Measurements from ENCODE around the gene TSPAN8.
"Not testable (repeated sequence)": the region's sequence is repeated elsewhere in the genome, so short reads cannot be mapped to it uniquely, and the experiment has no call there.

The TSPAN8 gene

DNA sequence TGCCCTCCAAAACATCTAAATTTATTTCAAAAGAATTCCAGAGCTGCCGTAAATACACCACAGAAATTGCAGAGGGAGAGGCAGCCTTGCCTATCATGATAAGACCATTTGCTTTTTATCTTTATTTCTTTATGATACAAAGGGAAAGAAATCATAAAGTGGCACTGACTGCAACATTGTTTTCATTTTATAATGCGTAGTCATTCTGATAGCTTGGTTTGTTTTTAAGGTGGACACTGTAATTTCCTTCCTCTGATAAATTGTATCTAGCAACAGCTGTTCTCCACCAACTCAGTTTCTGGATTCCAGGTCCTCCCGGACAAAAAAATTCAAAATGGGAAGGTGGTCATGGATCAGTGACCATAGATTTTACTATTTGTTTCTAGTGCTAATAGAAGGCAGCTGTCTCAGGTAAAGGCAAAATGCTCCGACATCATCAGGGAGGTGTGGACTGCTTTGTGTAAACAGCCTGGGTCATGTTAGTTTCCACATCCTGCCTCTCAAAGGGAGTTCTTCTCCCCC lies 623 bp upstream of the TSPAN8 start:
- ATAC-seq = no peak
- TF ChIP-seq GLIS3 (CRISPR knock-in tag; IDR thresholded peaks at IDR 0.05) (no peak), SNAI2 (CRISPR knock-in tag; IDR thresholded peaks at IDR 0.05) (no peak), OSR1 (CRISPR knock-in tag; IDR thresholded peaks at IDR 0.05) (no peak), ISL1 (CRISPR knock-in tag; IDR thresholded peaks at IDR 0.05) (peak; percentile 32; the same call in 1 of the 2 replicates)

DNA sequence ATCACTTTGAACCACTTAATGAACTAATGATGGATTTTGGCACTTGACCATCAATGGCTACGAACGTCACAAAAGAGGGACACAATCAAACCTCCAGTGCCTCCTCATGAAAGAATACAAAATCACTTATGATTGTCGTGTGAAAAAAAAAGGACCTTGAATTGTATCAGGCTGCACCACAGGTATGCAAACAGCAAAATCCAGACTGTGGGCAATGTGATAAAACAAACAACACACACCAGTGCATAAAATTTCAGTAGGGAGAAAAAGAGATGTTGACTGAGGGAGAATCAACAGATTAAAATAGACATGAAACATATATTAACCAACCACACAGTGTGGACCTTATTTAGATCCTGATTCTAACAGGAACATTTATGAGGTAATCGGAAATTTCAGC lies 2.6 kb downstream of the TSPAN8 start:
- no peak for TF ChIP-seq BACH2 (CRISPR knock-in tag; IDR thresholded peaks at IDR 0.05; ENCODE audit: borderline replicate concordance)
- no peak for TF ChIP-seq CSDC2 (CRISPR knock-in tag; IDR thresholded peaks at IDR 0.05)
- TF ChIP-seq RARB (CRISPR knock-in tag; IDR thresholded peaks at IDR 0.05) = no peak
- TF ChIP-seq ARNTL (CRISPR knock-in tag; IDR thresholded peaks at IDR 0.05; ENCODE audit: borderline replicate concordance, low read depth) = no peak
- no peak for TF ChIP-seq TOX (CRISPR knock-in tag; IDR thresholded peaks at IDR 0.05; ENCODE audit: borderline replicate concordance)
- TF ChIP-seq, protein P1, sequence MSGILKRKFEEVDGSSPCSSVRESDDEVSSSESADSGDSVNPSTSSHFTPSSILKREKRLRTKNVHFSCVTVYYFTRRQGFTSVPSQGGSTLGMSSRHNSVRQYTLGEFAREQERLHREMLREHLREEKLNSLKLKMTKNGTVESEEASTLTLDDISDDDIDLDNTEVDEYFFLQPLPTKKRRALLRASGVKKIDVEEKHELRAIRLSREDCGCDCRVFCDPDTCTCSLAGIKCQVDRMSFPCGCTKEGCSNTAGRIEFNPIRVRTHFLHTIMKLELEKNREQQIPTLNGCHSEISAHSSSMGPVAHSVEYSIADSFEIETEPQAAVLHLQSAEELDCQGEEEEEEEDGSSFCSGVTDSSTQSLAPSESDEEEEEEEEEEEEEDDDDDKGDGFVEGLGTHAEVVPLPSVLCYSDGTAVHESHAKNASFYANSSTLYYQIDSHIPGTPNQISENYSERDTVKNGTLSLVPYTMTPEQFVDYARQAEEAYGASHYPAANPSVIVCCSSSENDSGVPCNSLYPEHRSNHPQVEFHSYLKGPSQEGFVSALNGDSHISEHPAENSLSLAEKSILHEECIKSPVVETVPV (CRISPR knock-in tag; IDR thresholded peaks at IDR 0.05) = no peak
- ATAC-seq = no peak

DNA sequence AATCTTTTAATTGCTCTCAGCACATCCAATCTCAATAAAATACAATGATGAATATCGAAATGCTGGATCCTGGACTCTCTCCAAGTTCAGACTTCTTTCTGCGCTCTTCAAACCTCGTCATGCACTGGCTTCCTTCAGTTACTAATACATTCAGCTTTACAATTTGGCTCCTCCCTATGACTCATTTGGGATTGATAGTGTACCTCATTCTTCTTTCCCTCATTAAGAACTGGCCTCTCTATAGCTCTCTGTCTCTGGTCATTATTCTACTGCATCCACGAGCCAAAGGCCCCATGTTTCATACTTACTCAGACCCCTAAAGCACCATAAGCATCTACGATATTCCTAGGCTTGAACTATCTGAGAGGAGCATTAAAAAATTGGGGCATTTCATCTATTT lies 4.9 kb downstream of the TSPAN8 start:
- ATAC-seq = no peak
- TF ChIP-seq, protein P2, sequence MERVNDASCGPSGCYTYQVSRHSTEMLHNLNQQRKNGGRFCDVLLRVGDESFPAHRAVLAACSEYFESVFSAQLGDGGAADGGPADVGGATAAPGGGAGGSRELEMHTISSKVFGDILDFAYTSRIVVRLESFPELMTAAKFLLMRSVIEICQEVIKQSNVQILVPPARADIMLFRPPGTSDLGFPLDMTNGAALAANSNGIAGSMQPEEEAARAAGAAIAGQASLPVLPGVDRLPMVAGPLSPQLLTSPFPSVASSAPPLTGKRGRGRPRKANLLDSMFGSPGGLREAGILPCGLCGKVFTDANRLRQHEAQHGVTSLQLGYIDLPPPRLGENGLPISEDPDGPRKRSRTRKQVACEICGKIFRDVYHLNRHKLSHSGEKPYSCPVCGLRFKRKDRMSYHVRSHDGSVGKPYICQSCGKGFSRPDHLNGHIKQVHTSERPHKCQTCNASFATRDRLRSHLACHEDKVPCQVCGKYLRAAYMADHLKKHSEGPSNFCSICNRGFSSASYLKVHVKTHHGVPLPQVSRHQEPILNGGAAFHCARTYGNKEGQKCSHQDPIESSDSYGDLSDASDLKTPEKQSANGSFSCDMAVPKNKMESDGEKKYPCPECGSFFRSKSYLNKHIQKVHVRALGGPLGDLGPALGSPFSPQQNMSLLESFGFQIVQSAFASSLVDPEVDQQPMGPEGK (CRISPR knock-in tag; IDR thresholded peaks at IDR 0.05; ENCODE audit: borderline replicate concordance) = no peak
- TF ChIP-seq, protein P1 (CRISPR knock-in tag; IDR thresholded peaks at IDR 0.05) = no peak
- TF ChIP-seq ISL1 (CRISPR knock-in tag; IDR thresholded peaks at IDR 0.05) (peak; percentile 60), TOX (CRISPR knock-in tag; IDR thresholded peaks at IDR 0.05; ENCODE audit: borderline replicate concordance) (peak; percentile 19; the same call in 1 of the 2 replicates), TCF4 (CRISPR knock-in tag; IDR thresholded peaks at IDR 0.05; ENCODE audit: borderline replicate concordance) (no peak)

DNA sequence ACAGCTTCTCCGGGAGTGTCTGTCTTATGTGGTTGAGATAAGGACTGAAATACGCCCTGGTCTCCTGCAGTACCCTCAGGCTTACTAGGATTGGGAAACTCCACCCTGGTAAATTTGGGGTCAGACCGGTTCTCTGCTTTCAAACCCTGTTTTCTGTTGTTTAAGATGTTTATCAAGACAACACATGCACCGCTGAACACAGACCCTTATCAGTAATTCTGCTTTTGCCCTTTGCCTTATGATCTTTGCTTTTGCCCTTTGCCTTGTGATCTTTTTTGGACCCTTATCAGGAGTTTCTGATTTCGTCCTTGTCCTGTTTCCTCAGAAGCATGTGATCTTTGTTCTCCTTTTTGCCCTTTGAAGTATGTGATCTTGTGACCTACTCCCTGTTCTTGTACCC lies 7.8 kb downstream of the TSPAN8 start:
- not testable (repeated sequence) for ATAC-seq

DNA sequence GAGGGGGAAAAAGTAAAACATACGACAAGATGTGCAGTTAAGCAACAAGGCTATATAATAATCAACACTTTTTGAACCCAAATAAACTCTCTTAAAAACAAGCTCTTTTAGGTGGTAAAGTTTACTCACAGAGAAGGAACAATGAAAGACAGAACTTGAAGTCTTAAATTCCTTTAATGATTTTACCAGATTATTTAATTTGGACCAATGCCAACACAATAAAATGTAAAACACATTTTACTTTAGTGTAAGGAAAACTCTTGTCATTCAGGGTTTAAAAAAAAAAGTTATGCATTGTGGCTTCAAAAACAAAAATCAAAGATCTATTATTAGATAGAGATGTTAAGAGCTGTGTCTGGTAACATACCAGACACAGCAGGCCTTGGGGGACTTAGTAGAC lies 13.1 kb downstream of the TSPAN8 start:
- peak; percentile 31; the same call in 1 of the 3 replicates for ATAC-seq
- TF ChIP-seq ISL1 (CRISPR knock-in tag; IDR thresholded peaks at IDR 0.05) (0 out of 2 replicates have a peak, but pooled peaks have one; percentile 7), ARNTL (CRISPR knock-in tag; IDR thresholded peaks at IDR 0.05; ENCODE audit: borderline replicate concordance, low read depth) (no peak)
- TF ChIP-seq, protein P1 (CRISPR knock-in tag; IDR thresholded peaks at IDR 0.05) = no peak

DNA sequence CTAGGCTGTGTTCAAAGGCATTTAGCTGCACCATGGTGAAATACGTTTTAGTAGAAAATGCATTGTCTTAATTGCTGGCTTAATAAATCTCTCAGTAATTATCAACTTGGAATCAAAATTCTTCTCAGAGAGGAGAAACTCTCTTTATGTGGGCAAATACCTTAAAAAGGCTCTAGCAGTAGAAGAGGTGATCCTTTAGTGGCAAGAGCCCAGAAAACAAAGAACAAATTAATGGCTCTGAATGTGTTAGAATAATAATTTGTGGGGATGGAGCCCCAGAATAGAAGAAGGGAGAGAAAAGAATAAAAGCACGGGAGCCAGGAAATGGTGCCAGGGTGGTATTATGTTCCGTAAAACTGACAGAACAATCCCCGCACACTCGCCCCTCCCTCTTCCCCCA lies 14.8 kb downstream of the TSPAN8 start:
- no peak for ATAC-seq
- peak; percentile 68; the same call in 1 of the 2 replicates for TF ChIP-seq ZFP3 (CRISPR knock-in tag; IDR thresholded peaks at IDR 0.05)
- no peak for TF ChIP-seq RARB (CRISPR knock-in tag; IDR thresholded peaks at IDR 0.05)
- TF ChIP-seq, protein P1 (CRISPR knock-in tag; IDR thresholded peaks at IDR 0.05) = no peak
- TF ChIP-seq, protein P3, sequence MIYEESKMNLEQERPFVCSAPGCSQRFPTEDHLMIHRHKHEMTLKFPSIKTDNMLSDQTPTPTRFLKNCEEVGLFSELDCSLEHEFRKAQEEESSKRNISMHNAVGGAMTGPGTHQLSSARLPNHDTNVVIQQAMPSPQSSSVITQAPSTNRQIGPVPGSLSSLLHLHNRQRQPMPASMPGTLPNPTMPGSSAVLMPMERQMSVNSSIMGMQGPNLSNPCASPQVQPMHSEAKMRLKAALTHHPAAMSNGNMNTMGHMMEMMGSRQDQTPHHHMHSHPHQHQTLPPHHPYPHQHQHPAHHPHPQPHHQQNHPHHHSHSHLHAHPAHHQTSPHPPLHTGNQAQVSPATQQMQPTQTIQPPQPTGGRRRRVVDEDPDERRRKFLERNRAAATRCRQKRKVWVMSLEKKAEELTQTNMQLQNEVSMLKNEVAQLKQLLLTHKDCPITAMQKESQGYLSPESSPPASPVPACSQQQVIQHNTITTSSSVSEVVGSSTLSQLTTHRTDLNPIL (CRISPR knock-in tag; IDR thresholded peaks at IDR 0.05; ENCODE audit: low read depth) = no peak
- no peak for TF ChIP-seq ZNF8 (CRISPR knock-in tag; IDR thresholded peaks at IDR 0.05)
